ENCODE results near the gene CEP170B.

GRCh38 chr14:104895207-104895785 lies 30.2 kb downstream of the CEP170B start:
- TF ChIP-seq CTCF (IDR thresholded peaks at IDR 0.05) (no peak), POLR2A (IDR thresholded peaks at IDR 0.05) (no peak)

All from uterus (tissue), 2 donors.